PC-3 (cell line): ENCODE measurements around the gene EOLA1.

Experiments used
- CTCF ChIP-seq: fragments of 300-600 bp; sonication (generic); conservative IDR thresholded peaks from 2 replicates; pipeline ENCODE4 v1.5.1; 2017; ENCODE audit warnings: antibody characterized with exemption, low read depth, mild to moderate bottlenecking, low read length
- EZH2 ChIP-seq: fragments of 300-600 bp; sonication (generic); IDR thresholded peaks from one replicate; pipeline ENCODE4 v1.6.1; 2017; ENCODE audit warnings: antibody characterized with exemption, mild to moderate bottlenecking, low read length; ENCODE audit not compliant: unreplicated experiment

- TF ChIP-seq CTCF (no peak), EZH2 (no peak)
Measured at GRCh38 chrX:149497626-149498025, 43.2 kb upstream of the EOLA1 start.
